NCI-H748 treated with DMSO at 0.1 percent for 48 hours (cell line): ENCODE data around the gene DUSP8.

ENCODE experiments used
- DNase-seq: peaks from one replicate; lab custom pipeline; 2025; lab: John Stamatoyannopoulos, UW

The DUSP8 gene

DNA sequence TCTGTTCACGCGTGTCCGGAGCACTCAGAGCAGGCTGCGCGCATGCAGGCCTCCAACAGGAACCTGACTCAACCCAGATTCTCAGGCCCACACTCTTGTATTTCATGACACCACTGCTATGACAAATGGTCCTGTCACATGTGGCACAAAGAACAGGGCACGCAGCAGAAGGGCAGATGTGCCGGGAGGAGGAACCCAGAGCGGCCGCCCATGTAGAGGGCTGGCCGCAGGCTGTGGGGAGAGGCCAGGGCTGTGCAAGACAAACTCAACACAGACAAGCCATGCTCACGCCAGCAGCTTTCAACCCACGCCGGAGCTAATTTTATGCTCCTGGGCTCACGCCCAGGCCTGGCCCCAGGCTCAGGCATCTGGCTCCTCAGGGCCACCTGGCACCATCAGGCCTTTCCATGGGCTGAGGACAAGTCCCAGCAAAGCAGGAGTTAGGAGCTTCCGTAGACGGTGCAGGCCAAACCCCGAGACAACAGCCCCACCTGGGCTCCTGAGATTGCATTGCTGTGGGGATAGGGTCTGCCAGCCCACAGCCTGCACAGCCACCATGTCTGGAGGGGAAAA is 40.0 kb downstream of the DUSP8 start:
- no peak for DNase-seq

DNA sequence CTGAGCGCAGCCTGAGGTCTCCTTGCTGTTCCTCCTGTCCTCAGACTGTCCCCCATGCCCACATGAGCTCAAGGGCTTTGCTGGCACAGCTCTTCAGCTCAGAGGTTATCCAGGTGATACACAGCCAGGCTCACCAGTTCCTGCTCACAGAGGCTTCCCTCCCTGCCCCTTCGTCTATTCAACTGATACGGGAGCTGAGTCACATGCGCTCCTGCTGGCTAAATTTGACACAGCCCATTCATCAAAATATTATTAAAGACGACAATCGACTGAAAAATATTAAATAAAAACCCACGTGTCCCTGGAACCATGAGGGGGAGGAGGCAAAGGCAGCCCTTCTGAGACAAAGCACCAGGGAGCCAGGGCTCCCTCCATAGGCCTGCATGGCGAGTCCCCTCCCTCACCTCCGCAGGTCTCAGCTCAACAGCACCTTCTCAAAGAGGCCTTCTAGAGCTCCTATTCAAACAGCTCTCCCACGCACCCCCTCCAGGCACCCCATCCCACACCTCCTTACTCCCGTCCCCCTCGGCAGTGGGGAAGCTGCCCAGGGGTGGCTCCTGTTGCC is 40.5 kb downstream of the DUSP8 start:
- no peak for DNase-seq

DNA sequence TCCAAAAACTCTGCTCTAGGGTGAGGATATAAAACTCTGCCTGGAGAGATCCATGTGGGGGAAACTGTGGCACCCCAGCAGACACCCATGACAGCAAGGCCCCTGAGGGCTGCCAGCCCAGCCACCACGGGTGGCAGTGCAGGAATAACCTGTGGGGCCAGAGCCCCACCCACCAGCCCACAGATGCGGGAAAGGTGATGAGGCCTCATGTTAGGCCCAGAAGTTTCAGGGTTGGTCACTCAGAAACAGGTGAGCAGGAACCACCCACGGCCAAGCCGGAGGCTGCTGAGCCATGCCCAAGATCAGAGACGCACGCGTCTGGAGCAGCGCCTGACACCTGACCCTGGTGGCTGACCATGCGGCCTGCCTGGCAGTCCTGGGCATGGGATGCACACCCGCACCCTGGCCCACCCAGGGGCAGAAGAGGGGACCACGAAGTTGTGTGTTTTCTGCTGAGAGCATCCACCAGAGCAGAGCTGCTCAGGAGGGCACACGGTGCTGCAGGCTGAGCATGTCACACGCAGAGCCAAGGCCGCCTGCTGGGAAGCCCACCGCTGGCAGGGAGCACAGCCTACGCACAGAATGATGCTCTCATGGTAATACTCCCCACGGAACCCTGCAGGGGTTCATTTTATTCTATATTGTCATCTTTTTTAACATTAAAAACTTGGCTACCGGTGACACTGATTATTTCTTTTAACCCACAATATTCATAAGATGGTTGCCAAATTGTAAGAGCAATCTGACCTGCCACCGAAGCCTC is 41.2 kb downstream of the DUSP8 start:
- no peak for DNase-seq

DNA sequence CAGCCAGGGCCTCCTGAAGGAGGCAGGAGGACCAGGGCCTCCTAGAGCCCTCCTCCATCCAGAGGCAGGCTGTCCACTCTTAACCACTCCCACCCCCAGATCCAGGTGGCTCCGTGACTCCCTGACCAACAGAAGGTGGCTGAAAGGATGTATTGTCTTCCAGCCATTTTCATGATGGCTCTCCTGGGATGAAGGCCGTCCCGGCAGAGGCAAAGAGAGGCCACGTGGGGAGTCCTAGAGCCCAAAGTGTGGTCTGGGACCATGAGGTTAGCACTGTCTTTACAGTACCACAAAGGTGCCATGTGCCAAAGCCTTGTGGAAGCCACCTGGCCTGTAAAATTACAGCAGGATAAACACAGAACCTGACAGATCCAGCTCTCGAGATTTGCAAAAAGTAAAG is 42.3 kb downstream of the DUSP8 start:
- DNase-seq = no peak

DNA sequence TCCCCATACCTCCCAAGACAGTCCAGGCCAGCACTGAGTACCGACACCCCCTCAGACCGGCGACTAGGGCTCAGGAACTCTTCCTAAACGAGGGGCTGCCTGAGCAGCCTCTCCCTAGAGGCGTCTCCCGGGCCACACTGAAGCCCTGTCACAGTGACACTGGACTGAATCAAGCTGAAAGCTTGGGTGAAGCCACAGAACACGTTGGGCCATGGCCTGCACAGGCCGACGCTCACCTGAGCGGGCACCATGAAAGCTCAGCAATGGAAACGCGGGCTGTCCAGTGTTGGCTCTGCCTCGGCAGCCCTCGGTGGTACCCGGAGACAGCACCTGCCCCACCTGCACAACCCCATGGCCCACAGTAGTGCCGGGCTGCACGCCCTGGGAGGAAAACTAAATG is 42.8 kb downstream of the DUSP8 start:
- DNase-seq = no peak

DNA sequence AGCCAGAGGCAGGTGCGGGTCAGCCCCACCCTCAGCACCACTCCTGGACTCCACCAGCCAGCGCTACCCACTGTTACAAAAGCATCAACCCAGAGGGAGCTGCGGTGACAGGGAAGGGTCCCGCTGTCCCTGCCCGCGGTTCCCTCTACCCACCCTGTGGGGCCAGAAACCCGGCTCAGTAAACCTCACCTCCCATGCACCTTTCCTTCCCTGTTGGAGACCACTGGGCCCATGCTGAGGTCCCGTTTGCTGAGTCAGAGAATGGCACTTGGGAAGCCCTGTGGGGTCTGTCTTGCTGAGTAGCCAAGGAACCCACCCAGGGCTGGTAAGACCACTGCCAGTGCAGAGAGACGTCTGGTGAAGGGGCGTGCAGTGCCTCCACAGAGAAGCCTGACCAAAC is 43.4 kb downstream of the DUSP8 start:
- no peak for DNase-seq

DNA sequence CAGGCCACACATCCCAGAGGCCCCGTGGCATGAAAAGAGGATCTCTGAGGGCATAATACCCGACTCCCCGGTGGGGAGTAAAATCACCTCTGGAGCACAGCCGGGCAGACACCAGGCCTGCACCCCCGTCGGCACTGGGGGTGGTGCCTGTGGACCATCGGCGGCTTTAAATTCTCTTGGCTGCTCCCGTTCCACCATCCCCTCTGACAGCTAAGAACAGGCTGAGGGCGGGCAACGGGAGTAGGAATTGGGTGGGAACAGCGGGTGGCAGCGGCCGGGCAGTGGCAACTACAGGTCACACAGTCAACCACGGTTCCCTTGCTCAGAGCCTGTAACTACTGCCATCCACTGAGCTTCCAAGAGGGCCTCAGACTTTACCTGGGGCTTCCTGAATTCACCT is 45.3 kb downstream of the DUSP8 start:
- no peak for DNase-seq

DNA sequence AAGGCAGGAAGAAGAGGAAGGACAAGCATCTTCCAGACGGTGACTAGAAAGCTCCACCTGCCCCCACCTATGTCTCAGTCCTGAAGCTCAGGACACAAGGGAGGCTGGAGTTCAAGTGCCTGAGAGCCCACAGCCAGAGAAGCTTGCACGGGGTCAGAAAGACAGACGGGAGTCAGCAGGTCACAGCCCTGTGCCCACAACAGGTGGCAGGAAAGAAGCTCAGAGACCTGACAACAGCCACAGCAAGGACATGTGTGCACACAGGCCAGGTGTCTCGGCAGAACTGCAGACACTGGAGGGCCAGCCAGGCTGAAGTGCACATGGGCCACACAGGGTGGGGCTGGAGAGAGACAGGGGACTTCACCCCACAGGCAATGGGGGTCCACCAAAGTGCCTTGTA is 48.3 kb downstream of the DUSP8 start:
- DNase-seq = no peak

DNA sequence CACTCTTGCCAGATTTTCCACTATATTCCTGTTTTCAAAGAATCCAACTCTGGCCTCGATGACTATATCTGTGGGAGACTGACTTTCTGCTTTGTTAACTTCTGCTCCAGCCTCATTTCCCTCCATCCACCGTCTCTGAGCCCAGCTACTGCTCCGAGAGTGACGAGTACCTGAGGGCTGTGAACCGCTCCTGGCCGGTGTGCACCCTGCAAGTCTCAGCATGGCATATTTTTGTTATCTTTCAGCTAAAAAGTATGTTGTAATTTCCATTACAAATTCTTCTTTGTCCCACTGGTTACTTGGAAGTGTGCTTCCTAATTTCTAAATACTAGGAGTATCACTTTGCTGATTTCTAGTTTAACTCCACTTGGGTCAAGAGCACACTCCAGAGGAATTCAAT is 49.0 kb downstream of the DUSP8 start:
- DNase-seq = no peak

DNA sequence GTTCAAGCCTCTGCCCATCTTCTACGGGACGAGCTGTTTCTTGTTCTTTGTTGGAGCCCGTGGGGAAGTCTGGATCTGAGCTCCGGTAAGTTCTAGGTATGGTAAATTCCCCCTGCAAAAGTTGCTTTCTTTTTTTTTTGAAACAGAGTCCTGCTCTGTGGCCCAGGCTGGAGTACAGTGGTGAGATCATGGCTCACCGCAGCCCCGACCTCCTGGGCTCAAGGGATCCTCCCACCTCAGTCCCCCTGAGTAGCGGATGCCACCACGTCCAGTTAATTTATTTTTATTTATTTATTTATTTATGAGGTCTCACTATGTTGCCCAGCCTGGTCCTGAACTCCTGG is 50.0 kb downstream of the DUSP8 start:
- DNase-seq = no peak

DNA sequence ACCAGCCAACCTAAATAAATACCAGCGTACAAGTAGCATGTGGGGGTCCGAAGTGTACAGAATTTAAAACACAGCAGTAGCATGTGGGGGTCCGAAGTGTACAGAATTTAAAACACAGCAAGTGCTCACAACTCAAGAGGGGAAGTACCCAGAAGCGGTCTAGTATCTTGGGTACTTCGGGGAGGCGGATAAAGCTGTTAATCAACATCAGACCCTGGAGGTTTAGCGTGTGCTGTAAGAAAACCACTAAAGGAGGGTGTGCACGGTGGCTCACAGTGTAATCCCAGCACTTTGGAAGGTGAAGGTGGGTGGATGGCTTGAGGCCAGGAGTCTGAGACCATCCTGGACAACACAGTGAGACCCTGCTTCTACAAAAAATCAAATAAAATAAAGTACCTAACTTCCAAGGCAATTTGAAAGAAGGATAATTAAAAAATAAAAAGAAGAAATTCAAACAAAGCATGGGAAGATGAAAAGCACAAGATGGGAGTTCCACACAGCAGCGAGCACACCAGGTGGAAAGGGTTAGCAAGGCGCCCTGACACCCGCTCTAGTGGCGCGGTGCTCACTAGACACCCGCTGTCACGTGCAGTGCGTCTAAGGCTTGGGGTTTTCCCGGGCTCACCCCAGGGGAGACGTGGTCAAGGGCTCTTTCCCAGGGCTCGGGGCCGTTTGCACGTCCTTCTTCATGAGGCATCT is 50.5 kb downstream of the DUSP8 start:
- no peak for DNase-seq

DNA sequence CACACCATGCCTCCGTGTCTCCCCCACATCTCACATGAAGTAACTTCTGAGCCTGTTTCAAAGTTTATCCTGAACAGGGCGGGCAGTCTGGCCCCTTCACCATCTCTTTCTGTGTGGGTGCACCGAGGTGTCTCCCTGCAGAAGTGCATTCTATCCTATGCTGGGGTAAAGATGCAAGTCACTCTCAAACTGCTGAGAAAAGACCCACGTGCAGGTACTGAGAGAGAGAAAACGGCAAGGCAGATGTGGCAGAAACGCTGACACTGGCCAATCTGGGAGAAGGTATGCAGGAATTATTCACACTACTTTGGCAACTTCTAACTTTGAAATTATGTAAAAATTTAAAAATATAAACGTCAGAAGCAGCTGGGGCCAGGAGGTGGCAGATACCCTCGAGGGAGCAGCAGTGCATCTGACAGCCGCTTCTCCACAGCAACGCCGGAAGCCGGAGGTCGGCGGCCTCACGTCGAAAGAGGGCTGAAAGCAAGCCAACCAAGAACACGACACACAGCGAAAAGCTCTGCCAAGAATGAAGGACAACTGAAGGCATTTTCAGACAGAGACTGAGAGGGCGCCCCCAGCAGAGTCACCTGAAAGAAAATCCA is 51.3 kb downstream of the DUSP8 start:
- no peak for DNase-seq

DNA sequence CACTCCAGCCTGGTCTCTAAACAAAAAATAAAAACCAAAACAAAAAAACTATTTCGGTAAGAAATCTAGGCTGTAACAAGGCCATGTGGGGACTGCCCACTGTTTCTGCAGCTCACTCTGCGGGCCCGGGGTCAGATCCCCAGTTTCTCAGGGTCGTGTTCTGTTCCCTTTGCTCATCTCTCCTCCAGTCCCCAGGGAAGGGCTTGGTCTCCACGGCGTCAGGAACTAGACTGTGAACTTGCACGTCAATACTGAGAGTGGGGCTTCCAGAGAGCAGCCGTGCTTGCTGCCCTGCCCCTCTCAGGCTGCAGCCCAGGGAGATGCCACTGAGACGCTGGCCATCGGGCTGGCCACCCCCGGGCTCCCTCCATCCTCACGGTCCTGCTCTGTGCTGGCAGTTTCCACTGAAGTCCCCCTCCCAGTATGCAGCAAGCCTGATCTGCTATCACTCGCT is 51.8 kb downstream of the DUSP8 start:
- no peak for DNase-seq

DNA sequence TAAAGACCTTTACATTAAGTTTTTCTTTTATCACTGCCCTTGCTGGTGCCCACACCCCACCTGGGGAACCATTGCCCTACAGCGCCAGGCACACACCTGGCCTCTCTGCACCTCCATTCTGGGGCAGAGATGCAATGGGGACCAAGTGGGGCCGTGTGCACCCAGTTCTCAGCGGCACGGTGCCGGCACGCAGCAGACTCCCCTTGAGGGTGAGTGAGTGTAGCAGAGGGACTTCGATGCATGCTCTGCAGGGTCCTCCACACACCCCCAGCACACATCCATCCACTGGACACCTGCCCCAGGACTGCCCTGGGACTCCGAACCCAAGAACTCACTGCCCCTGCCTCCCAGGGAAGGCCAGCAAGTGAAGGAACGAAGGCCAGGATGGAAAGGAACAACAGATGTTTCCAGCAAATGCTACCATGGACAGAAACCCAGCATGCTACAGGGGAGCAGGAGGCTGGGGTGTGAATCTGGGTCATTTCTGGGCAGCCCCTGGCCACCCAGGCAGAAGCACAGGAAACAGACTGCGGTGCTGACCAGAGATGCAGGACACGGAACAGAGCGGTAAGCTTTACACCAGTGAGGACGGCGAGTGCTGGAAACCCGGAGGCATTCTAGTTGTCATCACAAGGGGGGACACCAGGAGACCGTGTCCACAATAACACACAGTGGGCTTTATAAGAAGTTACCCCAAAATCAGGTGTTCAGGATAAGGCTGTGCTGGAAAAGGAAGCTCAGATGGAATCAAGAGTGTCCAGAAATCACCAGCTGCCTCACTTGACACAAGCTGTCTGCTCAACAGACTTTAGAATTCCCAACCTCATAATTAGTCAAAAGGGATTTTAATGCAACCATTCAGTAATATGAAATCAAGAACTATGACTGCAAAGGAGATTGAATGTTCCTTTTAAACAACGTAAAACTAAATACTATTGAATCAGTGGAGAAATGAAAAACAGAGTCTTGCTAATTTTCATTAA is 52.8 kb downstream of the DUSP8 start:
- DNase-seq = no peak

DNA sequence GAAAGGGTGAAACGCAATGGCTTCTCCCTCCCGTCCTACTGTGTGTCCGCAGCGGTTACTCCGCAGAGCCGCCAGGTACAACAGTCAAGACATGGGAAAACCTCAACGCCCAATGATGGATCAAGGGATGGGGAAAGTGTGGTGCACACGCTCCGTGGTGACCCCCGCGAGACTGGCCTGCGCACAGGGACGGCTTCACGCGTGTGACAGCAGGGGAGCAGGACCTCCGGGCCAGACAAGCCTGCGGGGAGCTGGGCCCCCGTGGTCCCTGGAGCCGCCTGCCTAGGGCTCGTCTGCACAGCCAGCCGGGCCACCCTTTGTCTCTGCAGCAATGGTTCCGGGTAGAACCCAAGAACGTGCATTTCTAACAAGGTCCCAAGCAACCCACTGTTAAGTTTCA is 53.8 kb downstream of the DUSP8 start:
- no peak for DNase-seq

DNA sequence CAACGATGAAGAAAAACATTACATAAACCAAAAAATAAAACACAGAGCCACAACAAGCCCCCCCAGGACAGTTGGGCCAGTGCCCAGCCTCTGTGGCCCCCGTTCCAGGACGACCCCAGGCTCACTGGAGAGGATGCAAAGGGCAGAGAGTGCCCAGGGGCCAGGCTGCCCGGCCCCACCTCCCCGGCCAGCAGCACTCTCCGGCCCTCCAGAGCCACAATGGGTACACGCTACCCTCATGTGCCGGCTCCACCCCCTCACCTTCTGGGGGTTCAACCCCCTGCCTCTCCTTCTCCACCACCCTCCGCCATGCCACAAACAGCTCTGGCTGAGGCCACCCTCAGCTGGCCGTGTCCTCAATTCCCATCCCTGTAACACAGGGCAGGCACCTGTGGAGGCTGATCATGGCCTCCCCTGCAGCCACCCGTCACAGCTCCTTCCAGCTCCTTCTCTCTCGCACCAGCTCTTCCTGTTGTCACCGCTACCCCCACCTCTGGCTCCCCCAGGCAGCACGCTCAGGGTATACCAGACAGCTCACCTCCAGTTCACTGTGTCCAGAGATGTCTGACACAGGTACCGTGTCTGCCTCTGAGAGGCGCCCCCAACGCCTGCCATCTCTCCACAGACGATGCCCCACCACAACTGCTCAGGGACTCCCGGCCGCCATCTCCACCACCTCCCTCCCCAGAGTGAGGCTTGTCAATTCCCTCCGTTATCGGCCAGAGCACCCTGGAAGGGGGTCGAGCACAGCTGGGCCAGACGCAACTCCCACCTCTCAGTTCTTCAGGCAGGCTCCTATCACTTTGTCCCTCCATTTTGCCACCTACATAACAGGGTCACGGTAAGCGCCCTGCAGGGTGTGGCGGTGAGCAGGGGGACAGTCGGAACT is 54.7 kb downstream of the DUSP8 start:
- no peak for DNase-seq

DNA sequence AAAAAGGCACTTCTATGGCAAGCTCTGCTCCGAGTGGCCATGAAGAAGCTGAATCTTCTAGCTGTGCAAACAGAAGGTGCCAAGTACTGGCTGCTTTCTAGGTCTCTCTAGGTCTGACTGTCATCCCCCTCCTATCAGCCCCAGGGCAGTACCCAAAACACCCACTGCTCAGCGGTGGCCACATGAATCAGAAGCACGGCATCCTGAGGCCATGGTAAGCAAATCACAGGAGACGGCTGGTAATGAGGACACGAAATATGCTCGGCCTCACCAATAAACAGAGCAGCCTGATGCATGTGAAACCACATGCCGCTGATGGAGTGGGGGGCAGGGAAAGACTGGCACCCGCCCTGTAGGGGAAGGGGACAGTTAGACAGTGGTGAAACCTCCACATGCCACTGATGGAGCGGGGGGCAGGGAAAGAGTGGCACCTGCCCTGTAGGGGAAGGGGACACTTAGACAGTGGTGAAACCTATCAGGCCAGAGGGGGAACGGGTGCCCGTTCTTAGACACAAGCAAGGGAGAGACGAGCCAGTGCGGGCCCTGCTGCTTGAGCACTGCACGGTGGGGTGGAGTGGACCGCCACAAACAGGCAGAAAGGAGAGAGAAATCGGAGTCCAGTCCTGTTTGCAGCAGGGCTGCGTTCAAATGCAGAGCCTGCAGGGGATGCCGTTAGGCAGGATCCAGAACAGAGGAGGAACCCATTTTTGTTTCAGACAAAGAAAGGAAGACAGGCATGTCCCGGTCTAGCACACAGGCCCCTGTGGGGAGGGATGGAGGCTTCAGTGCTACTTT is 55.6 kb downstream of the DUSP8 start:
- no peak for DNase-seq

DNA sequence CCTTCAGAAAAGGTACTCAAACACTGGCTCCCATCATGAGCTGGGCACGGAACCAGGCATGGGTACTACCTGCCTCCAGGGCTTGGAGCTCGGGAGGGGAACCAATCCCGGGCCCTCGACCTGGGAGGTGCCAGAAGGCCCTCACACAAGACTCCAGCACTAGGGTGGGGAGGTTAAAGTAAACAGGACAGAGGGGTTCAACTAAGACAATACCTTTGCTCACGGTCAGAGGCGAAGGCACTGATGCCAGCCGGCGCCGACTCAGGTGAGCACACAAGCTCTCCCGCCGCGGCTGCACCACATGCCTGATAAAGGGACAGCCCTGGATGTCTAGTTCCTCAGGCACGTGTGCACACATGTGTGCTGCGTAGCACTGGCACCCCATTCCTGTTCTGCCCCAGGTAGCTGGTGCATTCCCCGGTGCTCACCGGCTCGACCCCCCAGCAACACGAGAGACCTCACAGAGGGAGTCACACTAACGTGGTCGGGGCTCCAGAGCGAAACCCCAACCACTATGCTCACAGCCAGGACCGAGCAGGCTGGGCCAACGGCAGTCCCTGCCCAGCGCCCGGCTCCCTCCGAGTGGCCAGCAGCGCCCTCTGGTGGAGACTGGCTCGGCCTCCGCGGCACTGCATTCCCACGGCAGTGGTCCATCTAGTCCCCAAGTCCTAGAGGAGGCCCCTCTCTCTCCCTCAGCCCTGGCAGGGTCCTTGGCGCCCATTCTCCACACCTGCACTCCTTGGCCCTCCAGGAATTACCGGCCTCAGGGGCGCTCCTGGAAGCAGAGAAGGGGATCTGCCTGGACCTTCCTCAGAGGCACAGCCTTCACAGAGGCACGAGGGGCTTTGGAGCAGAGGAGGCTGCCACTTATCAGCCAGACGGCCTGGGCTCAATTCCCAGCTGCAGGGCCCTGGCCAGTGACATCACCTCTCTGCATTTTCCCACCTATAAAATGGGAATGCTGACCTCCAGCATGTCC is 56.7 kb downstream of the DUSP8 start:
- DNase-seq = peak; percentile 10
